ENCODE measurements around the gene NUFIP2.

GRCh38 chr17:29251184-29251583 is 42.8 kb downstream of the NUFIP2 start:
- TF ChIP-seq CTCF (IDR thresholded peaks at IDR 0.05), result no peak
- TF ChIP-seq POLR2A (IDR thresholded peaks at IDR 0.05), result no peak

Measured in testis (tissue), 2 donors.